A549 (cell line): ENCODE measurements around the gene SCAMP3.
"Not testable (repeated sequence)": the region's sequence is repeated elsewhere in the genome, so short reads cannot be mapped to it uniquely, and the experiment has no call there.

Experiments used
- CEBPB ChIP-seq, 2 experiments: fragments of >200 bp in 1 of 2; sonication (Bioruptor Twin) in 1 of 2; formaldehyde crosslinking in 1 of 2; IDR thresholded peaks; 2 replicates each; pipeline ENCODE4 v1.6.1; 2012 to 2016
- NR3C1 ChIP-seq: fragments of >200 bp; sonication (Bioruptor Twin); formaldehyde crosslinking; IDR thresholded peaks from 3 replicates; pipeline ENCODE4 v1.6.1; 2017
- POLR2A ChIP-seq: IDR thresholded peaks from 2 replicates; pipeline ENCODE4 v1.6.1; 2012; ENCODE audit warnings: mild to moderate bottlenecking, low read length
- SMC3 ChIP-seq: fragments of >200 bp; sonication (Bioruptor Twin); formaldehyde crosslinking; IDR thresholded peaks from 3 replicates; pipeline ENCODE4 v1.6.1; 2018; ENCODE audit warnings: inconsistent platforms
- TF ChIP-seq, protein P1 (sequence below): fragments of >200 bp; sonication (Bioruptor Twin); formaldehyde crosslinking; IDR thresholded peaks from 3 replicates; pipeline ENCODE4 v1.5.1; 2016

GRCh38 chr1:155233502-155233901 lies 28.7 kb downstream of the SCAMP3 start:
- TF ChIP-seq, protein P1, sequence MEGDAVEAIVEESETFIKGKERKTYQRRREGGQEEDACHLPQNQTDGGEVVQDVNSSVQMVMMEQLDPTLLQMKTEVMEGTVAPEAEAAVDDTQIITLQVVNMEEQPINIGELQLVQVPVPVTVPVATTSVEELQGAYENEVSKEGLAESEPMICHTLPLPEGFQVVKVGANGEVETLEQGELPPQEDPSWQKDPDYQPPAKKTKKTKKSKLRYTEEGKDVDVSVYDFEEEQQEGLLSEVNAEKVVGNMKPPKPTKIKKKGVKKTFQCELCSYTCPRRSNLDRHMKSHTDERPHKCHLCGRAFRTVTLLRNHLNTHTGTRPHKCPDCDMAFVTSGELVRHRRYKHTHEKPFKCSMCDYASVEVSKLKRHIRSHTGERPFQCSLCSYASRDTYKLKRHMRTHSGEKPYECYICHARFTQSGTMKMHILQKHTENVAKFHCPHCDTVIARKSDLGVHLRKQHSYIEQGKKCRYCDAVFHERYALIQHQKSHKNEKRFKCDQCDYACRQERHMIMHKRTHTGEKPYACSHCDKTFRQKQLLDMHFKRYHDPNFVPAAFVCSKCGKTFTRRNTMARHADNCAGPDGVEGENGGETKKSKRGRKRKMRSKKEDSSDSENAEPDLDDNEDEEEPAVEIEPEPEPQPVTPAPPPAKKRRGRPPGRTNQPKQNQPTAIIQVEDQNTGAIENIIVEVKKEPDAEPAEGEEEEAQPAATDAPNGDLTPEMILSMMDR = not testable (repeated sequence)
- TF ChIP-seq POLR2A; NR3C1; SMC3; CEBPB (IDR thresholded peaks at IDR 0.05): not testable (repeated sequence)
